HCT116 (cell line): ENCODE measurements around the gene GDNF. TPM values are rescaled to one million over a fixed set of nuclear protein-coding genes. Genes with fewer than 3 reads are reported as not detected.

Source experiments
- ATAC-seq: fragments of 200-7000 bp; cut with Tn5 transposase; 2 replicates; pipeline ENCODE4 v1.9.1; 2020; ENCODE audit warnings: mild to moderate bottlenecking, moderate library complexity
- BruUV-seq: library from RNA; stranded (reverse); fragments of 400-500 nt; replicated peaks from 2 replicates; lab custom pipeline; 2021; lab: Mats Ljungman, UMichigan
- CTCF ChIA-PET: fragments of 300-600 bp; sonication (Branson Sonifier 250); formaldehyde crosslinking; loops from one replicate; lab custom pipeline; 2021; ENCODE audit warnings: antibody characterized with exemption; lab: Charles Lee
- POLR2A ChIA-PET: fragments of 300-600, 350-600 bp; sonication (Branson Sonifier 250); formaldehyde crosslinking; loops from one replicate; lab custom pipeline; 2021; ENCODE audit warnings: antibody characterized with exemption; lab: Charles Lee
- RAD21 ChIA-PET, 2 experiments: fragments of 300-600 bp; sonication (Branson Sonifier 250); formaldehyde crosslinking; loops; one replicate each; lab custom pipeline; 2023; ENCODE audit warnings: low total read pairs in 2 of 2; ENCODE audit not compliant: uncharacterized antibody in 2 of 2, unreplicated experiment in 2 of 2, low non-redundant PET in 1 of 2; lab: Charles Lee
- DNase-seq: peaks from one replicate; pipeline ENCODE4 v3.0.0-alpha.2; 2010; ENCODE audit warnings: low read depth, low spot score
- H2AFZ ChIP-seq: fragments of 200-600 bp; shearing (Covaris generic), sonication (generic); 2 replicates; pipeline ENCODE4 v1.6.1; 2017; ENCODE audit warnings: low read depth, mixed run types, mixed read lengths, antibody characterized with exemption, low read length; ENCODE audit not compliant: poor library complexity, severe bottlenecking
- H3K27ac ChIP-seq: 2 replicates; pipeline ENCODE4 v1.5.1; 2012; ENCODE audit warnings: low read depth, low read length
- H3K27me3 ChIP-seq: fragments of 200-600 bp; sonication (generic); 2 replicates; pipeline ENCODE4 v1.6.1; 2016; ENCODE audit warnings: mixed run types, low read length, mixed read lengths; ENCODE audit not compliant: insufficient read depth
- H3K36me3 ChIP-seq, 2 experiments: fragments of 200-500 bp in 1 of 2; fragments of 200-600 bp in 1 of 2; sonication (Bioruptor generic) in 1 of 2; sonication (generic) in 1 of 2; 2 replicates each; pipeline versions ENCODE4 v1.5.1 to v1.6.1; 2014 to 2016; ENCODE audit warnings: low read length in 2 of 2, inconsistent platforms in 1 of 2, mixed read lengths in 1 of 2, mixed run types in 1 of 2; ENCODE audit not compliant: insufficient read depth in 2 of 2, control insufficient read depth in 1 of 2
- H3K4me1 ChIP-seq, 2 experiments: fragments of 200-600 bp in 1 of 2; sonication (generic) in 1 of 2; 2 replicates each; pipeline versions ENCODE4 v1.5.1 to v1.6.1; 2012 to 2017; ENCODE audit warnings: low read length in 2 of 2, inconsistent platforms in 1 of 2, mild to moderate bottlenecking in 1 of 2, mixed read lengths in 1 of 2, mixed run types in 1 of 2, moderate library complexity in 1 of 2; ENCODE audit not compliant: insufficient read depth in 2 of 2, control insufficient read depth in 1 of 2
- H3K4me2 ChIP-seq: fragments of 200-600 bp; sonication (generic); 2 replicates; pipeline ENCODE4 v1.6.1; 2017; ENCODE audit warnings: mixed run types, low read length, mixed read lengths
- H3K4me3 ChIP-seq, 2 experiments: fragments of 200-600 bp in 1 of 2; sonication (generic) in 1 of 2; replicated peaks in 1 of 2; 2 replicates each; pipeline ENCODE4 v1.5.1; 2011 to 2016; ENCODE audit warnings: low read length in 2 of 2, control low read depth in 1 of 2, low read depth in 1 of 2, mild to moderate bottlenecking in 1 of 2, mixed read lengths in 1 of 2, mixed run types in 1 of 2
- H3K79me2 ChIP-seq: fragments of 200-600 bp; sonication (generic); 2 replicates; pipeline ENCODE4 v1.6.1; 2017; ENCODE audit warnings: mild to moderate bottlenecking, mixed run types, low read length, moderate library complexity, mixed read lengths; ENCODE audit not compliant: insufficient read depth
- H3K9ac ChIP-seq: fragments of 200-600 bp; sonication (generic); 2 replicates; pipeline ENCODE4 v1.6.1; 2016; ENCODE audit warnings: low read length, mixed read lengths
- H3K9me2 ChIP-seq: fragments of 200-600 bp; sonication (generic), shearing (Covaris generic); 2 replicates; pipeline ENCODE4 v1.6.1; 2017; ENCODE audit warnings: mixed run types, mild to moderate bottlenecking, moderate library complexity; ENCODE audit not compliant: insufficient read depth
- H3K9me3 ChIP-seq, 2 experiments: fragments of 200-500 bp in 1 of 2; fragments of 200-600 bp in 1 of 2; sonication (Bioruptor generic) in 1 of 2; sonication (generic) in 1 of 2; 2 replicates each; pipeline ENCODE4 v1.6.1; 2014 to 2017; ENCODE audit warnings: low read length in 2 of 2, mixed read lengths in 2 of 2, inconsistent platforms in 1 of 2, low read depth in 1 of 2, mild to moderate bottlenecking in 1 of 2, mixed run types in 1 of 2, moderate library complexity in 1 of 2; ENCODE audit not compliant: control insufficient read depth in 1 of 2, insufficient read depth in 1 of 2
- H4K20me1 ChIP-seq: fragments of 200-600 bp; sonication (generic), shearing (Covaris generic); 2 replicates; pipeline ENCODE4 v1.6.1; 2017; ENCODE audit warnings: mixed run types, mild to moderate bottlenecking, moderate library complexity; ENCODE audit not compliant: insufficient read depth
- CEBPB ChIP-seq: IDR thresholded peaks from 2 replicates; pipeline ENCODE4 v1.6.1; 2012; ENCODE audit warnings: low read depth
- CTCF ChIP-seq, 3 experiments: fragments of 200-600 bp in 1 of 3; sonication (generic) in 1 of 3; IDR thresholded peaks in 2 of 3; conservative IDR thresholded peaks in 1 of 3; 2 replicates each; pipeline ENCODE4 v1.5.1; 2012 to 2017; ENCODE audit warnings: low read depth in 2 of 3, low read length in 2 of 3, antibody characterized with exemption in 1 of 3, borderline replicate concordance in 1 of 3, control low read depth in 1 of 3, mild to moderate bottlenecking in 1 of 3, mixed read lengths in 1 of 3, mixed run types in 1 of 3, moderate library complexity in 1 of 3; ENCODE audit not compliant: insufficient read depth in 1 of 3
- EGR1 ChIP-seq: IDR thresholded peaks from 2 replicates; pipeline ENCODE4 v1.6.1; 2012; ENCODE audit warnings: low read depth
- ELF1 ChIP-seq: IDR thresholded peaks from 2 replicates; pipeline ENCODE4 v1.6.1; 2012; ENCODE audit warnings: low read depth, borderline replicate concordance
- EZH2 ChIP-seq: fragments of 200-600 bp; sonication (generic); IDR thresholded peaks from 2 replicates; pipeline ENCODE4 v1.6.1; 2017; ENCODE audit warnings: antibody characterized with exemption, mixed run types
- FOSL1 ChIP-seq: IDR thresholded peaks from 2 replicates; pipeline ENCODE4 v1.6.1; 2012; ENCODE audit warnings: low read depth
- JUND ChIP-seq: IDR thresholded peaks from 2 replicates; pipeline ENCODE4 v1.6.1; 2012
- POLR2A ChIP-seq: IDR thresholded peaks from 2 replicates; pipeline ENCODE4 v1.7.0; 2011; ENCODE audit warnings: borderline replicate concordance; ENCODE audit not compliant: insufficient read depth, insufficient read length; ENCODE audit errors: extremely low read depth
- POLR2AphosphoS5 ChIP-seq: IDR thresholded peaks from 2 replicates; pipeline ENCODE4 v1.6.1; 2011; ENCODE audit warnings: mild to moderate bottlenecking, low read depth, low read length, moderate library complexity
- RAD21 ChIP-seq: IDR thresholded peaks from 2 replicates; pipeline ENCODE4 v1.6.1; 2012; ENCODE audit warnings: low read depth, mild to moderate bottlenecking
- REST ChIP-seq: IDR thresholded peaks from 2 replicates; pipeline ENCODE4 v1.6.1; 2012; ENCODE audit warnings: low read depth
- SIN3A ChIP-seq: IDR thresholded peaks from 2 replicates; pipeline ENCODE4 v1.6.1; 2012; ENCODE audit warnings: low read depth
- SP1 ChIP-seq: IDR thresholded peaks from 2 replicates; pipeline ENCODE4 v1.6.1; 2012; ENCODE audit warnings: low read depth
- TCF7L2 ChIP-seq: IDR thresholded peaks from 2 replicates; pipeline ENCODE4 v1.7.0; 2011; ENCODE audit warnings: borderline replicate concordance, inconsistent platforms; ENCODE audit not compliant: insufficient read depth, insufficient read length; ENCODE audit errors: extremely low read depth
- YY1 ChIP-seq: IDR thresholded peaks from 2 replicates; pipeline ENCODE4 v1.6.1; 2011; ENCODE audit warnings: low read length, low read depth, moderate library complexity, mild to moderate bottlenecking; ENCODE audit not compliant: insufficient replicate concordance; ENCODE audit errors: extremely low read depth
- ZNF274 ChIP-seq: fragments of 200-500 bp; sonication (Bioruptor generic); IDR thresholded peaks from 2 replicates; pipeline ENCODE4 v1.6.1; 2014; ENCODE audit warnings: mild to moderate bottlenecking, low read depth, low read length, inconsistent platforms
- intact Hi-C: fragments of 100-400 bp; cut with micrococcal nuclease; formaldehyde crosslinking; loops from 2 replicates; pipeline ENCODE4 v1.10.0; 2022
- total RNA-seq: library from RNA; stranded (reverse); gene quantifications from one replicate; pipeline ENCODE4 v1.2.1, GENCODE V29; 2021; ENCODE audit not compliant: unreplicated experiment
- TF ChIP-seq, protein P1 (sequence below): IDR thresholded peaks from 2 replicates; pipeline ENCODE4 v1.6.1; 2012

GDNF gene
- total RNA-seq, 1 experiment from 2014 or later, result not detected

DNA sequence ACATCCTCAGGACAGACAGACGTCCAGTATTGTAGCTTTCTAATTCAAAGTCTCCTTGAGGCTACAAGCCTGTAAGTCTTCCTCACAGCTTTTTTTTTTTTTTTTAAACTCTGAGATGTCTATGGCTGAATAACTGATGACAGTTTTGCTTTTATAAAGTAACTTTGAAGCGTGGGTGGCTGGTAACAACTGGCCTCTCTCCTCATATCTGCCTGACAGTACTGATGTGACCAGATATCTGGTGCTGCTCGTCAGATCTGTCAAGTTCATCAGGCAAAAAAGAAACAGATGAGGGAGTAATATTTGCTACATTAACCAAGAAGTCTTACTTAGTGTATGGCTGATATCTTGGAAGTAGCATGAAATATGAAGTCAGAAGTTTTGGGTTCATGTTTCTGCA lies 72.6 kb downstream of the GDNF start:
- Histone ChIP-seq H3K27me3 (no peaks in the 10 kb centered on the region), H2AFZ (no peak overlapping the region)
- RAD21 ChIA-PET, result no interaction called here

More for the DNA sequence above, 72.6 kb downstream of the GDNF start:
- CTCF ChIA-PET, result no interaction called here
- DNase-seq, result no peak
- H3K4me1 ChIP-seq, result no peaks in the 10 kb centered on the region; a peak in 1 of 4 replicates
- no peaks in the 10 kb centered on the region for H3K9me2 ChIP-seq
- TF ChIP-seq SIN3A, result no peak
- no peak for TF ChIP-seq TCF7L2
- no peak for TF ChIP-seq POLR2A
- no peak for TF ChIP-seq CEBPB
- no peak for TF ChIP-seq POLR2AphosphoS5
- TF ChIP-seq FOSL1, result no peak
- no peak for TF ChIP-seq CTCF (IDR thresholded peaks at IDR 0.05 in 2 of 3, conservative IDR thresholded peaks at IDR 0.05 in 1 of 3; ENCODE audit: borderline replicate concordance in 1 of 3, insufficient read depth in 1 of 3, low read depth in 2 of 3, low read length in 2 of 3)
- TF ChIP-seq SP1, result no peak
- no peak for TF ChIP-seq ELF1
- TF ChIP-seq RAD21, result no peak
- TF ChIP-seq JUND, result no peak
- no peak for TF ChIP-seq YY1
- TF ChIP-seq ZNF274, result no peak
- TF ChIP-seq EGR1, result no peak
- TF ChIP-seq REST, result no peak
- no peak for TF ChIP-seq EZH2
- TF ChIP-seq, protein P1, sequence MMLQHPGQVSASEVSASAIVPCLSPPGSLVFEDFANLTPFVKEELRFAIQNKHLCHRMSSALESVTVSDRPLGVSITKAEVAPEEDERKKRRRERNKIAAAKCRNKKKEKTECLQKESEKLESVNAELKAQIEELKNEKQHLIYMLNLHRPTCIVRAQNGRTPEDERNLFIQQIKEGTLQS, result no peak
- TF ChIP-seq, all 23 proteins: peak for 0
- H3K9ac ChIP-seq, result no peak overlapping the region
- no peak overlapping the region for H3K4me2 ChIP-seq
- no peak for ATAC-seq
- BruUV-seq, result no TSS peak
- POLR2A ChIA-PET, result no interaction called here
- no peak overlapping the region for H3K27ac ChIP-seq
- no peak overlapping the region for H3K4me3 ChIP-seq
- intact Hi-C loops, result no loop called here
- no peaks in the 10 kb centered on the region for H4K20me1 ChIP-seq
- no peaks in the 10 kb centered on the region for H3K9me3 ChIP-seq
- no peaks in the 10 kb centered on the region for H3K79me2 ChIP-seq
- H3K36me3 ChIP-seq, result no peaks in the 10 kb centered on the region
